GM19455 (cell line): ENCODE results near the gene C13orf42.

Source experiments
- ATAC-seq: cut with Tn5 transposase; IDR thresholded peaks from one replicate; pipeline ENCODE4 v1.9.1; 2021; ENCODE audit not compliant: unreplicated experiment

C13orf42 gene

DNA sequence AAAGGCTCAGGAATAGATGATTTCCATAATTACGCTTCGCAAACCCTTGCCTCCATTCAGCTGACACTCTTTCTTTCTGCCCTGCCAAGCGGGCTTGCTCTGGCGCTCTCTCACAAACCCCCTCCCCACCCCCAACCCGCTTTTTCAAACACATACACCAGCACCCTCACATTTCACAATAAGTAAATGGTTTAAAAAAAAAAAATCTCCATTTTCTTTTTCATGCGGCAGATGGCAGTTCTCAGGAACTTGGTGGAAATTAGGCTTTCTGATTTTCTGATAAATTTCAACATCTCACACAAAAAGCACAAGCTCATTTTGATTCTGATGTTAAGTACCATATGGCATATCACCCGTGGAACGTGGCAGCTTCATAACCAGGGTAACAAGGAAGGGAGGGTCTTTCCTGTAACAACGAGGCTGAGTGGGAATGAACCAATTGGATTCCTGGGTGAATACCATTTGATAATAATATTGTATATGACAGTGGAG, 43.8 kb downstream of the C13orf42 start:
- ATAC-seq: no peak

DNA sequence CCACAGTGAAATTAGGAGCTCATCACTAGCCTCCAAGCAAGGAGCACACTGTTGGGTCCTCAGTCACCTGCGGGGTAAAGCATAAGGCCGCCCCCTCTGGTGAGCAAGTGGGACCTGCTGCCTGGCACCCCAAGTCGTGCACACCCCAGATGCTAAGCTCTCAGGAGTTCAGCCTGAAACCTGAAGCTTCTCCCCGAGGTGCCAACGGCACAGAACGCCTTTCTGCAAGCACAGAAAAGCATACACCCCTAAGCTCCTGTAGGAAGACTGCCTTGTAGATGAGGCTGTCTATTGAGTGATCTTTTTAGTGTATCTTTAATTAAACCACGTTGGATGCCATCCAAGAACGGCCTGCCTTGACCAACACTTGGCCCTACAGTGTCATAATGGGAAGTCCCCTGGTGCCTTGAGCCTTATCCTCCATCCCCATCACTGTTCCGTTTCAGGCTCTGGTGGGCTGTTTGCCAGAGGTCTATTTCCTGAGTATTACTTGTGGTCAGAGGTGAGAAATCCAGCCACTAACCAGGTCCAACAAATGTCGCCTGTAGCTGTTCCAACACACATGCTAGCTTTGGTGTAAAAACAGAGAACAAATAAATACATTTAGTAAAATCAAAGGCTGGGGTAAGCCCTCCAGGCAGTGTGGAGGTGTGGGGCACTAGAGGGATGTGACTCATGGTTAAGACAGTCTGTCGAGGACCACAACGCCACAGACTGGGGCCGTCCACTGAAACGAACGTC, 44.8 kb downstream of the C13orf42 start:
- no peak for ATAC-seq

DNA sequence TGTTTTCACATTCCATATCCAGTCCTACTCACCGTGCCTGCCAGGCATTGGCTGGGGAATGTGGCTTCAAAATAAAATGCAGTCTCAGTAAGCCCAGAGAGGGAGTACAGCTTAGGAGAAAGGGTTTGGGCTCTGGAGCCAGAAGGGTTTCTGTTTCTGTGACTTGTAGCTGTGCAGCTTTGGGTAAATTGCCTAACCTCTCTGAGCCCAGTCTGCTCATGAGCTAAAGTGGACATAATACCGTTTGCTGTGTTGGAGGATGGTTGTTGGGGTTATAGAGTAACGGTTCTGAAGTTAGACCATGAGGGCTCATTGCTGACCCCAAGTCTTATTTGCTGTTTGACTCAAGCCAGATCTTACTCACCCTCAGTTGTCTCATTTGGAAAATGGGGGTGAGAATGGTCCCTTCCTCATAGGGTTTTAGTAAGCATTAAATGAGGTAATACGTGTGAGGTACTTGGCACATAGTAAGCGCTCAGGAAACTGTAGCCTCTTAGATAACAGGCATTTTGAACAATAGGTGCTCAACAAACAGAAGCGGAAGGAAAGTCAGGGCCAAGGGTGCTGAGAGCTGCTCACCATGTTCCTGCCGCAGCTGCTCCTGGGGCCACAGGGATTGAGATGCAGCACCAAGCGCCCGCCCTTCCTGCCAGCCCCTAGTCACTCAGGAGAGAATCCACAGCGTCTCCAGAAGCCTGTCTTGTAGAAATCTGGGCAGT, 45.5 kb downstream of the C13orf42 start:
- ATAC-seq: no peak

GRCh38 chr13:51064753-51065152, 46.3 kb downstream of the C13orf42 start:
- ATAC-seq: no peak

- ATAC-seq: no peak
These were observed 47.2 kb downstream of the C13orf42 start for GRCh38 chr13:51063909-51064308.

DNA sequence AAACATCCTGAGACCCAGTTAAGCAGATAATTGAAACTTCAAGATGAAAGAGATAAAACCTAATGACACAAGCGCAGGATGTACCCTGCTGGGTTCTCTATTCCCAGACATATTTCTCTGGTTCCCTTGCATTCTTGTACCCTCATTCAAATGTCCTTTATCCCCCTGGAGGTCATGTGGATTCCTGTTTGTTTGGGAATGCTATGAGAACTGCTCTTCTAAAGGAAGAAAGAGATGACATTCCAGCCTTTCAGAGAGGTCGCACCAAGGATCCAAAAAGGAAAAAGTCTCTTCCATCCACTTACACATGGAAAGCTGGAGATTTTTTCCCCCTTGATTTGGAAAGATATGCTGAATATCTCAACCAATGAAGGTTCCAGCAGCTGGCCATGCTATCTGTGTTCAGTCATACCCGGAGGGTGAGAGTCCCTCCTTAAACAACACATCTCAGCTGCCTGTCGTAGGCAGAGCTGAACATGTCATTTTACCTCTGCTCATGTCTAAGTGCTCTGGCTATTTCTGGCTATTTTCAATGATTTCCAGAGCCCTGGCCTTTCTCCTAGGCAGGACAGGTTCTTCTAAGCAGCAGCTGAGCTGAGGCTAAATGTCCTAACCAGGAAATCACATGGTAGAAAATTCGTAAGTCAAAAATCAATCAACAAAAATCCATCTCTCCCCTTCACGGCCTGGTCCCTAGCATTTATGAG, 52.5 kb downstream of the C13orf42 start:
- no peak for ATAC-seq

DNA sequence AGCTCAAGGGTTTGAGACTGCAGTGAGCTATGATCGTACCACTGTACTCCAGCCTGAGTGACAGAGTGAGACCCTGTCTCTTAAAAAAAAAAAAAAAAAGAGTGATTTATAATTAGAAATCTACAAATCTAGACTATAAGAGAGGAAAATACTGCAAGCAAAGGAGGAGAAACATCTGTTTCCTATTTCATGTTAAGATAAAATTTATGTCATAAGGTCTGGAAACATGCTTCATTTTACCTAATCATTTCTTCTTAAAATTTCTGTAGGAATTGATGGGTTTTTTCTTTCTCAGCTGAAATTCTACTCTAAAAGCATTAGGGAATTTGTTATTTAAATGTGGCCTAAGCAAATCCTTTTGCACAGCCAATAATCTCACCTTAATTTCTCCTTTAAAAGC, 53.2 kb downstream of the C13orf42 start:
- ATAC-seq: no peak

DNA sequence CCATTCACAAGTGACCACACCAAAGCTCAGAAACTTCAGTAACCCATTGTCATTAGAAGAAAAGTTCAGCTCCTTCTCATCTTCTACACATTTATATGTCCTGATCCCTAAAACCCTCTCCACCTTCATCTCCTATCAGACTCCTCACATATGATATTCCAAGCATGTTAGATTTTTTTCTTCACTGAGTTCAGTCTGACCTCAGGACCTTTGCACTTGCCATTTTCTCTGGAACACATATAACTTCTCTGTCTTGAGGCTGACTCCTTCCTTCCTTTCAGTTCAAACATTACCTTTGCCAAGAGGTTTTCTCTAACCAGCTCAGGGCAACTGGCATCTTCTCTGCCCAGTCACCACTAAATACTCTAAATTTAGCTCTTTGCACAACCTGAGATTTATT, 54.1 kb downstream of the C13orf42 start:
- ATAC-seq: no peak

DNA sequence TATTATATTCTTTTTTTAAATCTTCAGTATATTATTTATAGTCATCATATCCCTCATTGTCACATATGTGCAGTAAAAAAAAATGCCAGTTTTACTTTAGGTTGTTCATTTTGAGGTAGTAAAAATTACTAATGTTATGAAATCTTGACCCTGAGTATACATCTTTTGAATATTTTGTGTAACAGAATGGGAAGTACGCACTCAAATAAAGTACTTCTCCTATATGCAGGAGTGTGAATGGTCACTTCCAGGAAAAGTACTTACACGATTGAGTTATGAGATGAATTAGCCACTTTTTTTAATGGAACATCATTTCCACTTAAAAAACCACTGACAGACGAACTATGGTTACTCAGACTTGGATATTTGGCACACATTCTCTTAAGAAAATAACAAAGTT, 58.5 kb downstream of the C13orf42 start:
- ATAC-seq: no peak

DNA sequence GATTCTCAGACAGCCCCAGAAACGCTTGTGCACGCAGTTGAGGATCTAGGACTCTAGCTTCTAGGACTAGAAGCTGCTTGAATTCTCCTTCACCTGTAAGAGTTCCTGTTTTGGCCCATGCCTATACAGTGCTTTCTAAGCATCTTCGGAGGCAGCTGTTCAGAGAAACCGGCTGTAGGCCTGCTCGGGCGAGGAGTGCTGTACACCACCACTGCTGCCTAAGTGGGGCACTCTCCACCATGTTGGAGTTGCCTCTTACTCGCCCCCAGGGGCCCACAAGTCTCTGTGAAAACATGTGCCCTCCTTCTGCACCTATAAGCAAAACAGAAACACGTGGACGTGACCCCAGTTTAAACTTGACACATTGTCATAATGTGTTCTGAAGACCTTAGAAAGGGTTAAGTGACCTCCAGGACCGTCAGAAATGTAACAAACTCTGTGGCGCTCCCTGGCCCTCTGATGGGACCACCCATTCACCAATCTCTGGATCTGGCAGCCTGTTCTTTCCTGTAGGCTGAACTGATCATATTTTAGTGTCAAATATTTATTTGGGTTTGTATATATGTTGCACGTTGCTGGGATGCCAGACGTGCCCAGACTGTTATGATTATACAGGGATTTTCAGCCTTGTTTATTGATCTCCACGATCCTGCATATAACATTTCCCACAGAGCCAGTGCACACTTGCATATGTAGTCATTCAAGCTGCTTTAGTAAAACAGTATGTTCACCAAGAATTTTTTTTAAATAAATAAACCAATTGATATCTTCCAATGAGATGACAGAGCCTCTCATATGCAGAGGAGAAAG, 60.8 kb downstream of the C13orf42 start:
- no peak for ATAC-seq

GRCh38 chr13:51048616-51049015, 62.5 kb downstream of the C13orf42 start:
- ATAC-seq: no peak

DNA sequence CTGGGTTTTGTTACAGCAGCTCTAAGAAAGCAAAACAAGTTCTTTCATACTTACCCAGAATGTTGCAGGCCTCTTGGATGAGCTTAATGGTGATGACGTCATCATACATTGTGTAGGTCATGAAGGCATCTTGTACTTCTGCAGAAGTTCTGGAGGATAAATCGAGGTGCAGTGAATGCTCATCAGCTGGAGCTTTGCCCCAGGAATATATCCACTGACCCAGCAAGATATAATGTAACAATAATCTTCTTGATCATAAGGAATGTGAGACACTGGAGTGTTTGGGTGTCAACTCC, 63.0 kb downstream of the C13orf42 start:
- no peak for ATAC-seq

- ATAC-seq: no peak
These were observed 63.5 kb downstream of the C13orf42 start for GRCh38 chr13:51047434-51048165.

DNA sequence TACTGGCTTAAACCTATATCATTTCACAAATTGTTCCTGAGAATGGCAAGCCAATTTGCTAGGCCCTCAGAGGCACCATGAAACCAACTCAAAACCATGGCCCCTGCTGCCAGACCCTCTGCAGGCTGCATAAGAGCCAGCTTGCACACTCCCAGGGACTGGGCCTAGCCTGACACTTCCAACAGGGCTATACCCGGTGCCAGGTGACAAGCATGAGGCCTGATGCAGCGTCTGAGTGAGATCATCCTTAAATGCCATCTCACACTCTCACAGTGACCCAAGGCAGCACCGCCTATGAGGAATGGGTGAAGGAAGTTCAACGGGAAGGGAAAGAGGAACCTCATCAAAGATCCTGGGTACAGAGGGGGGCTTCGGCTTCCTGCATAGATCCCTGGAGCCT, 65.6 kb downstream of the C13orf42 start:
- no peak for ATAC-seq

DNA sequence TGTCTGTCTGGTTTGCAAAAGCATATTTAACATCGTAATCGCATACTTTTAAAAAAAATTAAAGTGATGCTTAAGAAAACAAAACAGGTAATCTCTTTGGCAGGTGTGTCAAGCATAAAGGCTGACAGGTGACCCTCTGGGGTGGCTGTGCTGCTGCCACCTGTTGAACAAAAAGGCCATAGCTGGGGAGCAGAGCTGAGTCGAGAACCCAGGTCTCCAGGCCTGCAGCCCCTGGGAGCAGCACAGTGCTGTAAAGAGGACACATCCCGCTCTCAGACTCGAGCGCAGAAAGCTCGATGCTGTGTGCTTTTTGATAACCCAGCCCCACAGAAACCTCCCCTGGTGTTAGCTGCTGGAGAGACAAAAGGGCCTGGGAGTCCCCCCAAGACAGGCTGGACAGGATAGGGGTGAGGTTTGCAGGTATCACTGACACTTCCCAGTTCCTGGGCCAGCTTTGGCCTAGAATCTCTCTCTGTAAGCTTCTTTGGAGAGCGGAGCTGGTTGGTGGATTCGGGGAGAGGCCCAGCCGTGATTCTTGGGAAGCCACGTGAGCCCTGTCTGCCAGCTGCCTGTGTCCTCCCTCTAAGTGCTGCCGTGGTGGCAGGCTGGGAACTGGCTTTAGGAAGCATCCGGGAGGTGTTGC, 66.9 kb downstream of the C13orf42 start:
- no peak for ATAC-seq

GRCh38 chr13:51043310-51043709, 67.8 kb downstream of the C13orf42 start:
- no peak for ATAC-seq

GRCh38 chr13:51041710-51042109, 69.4 kb downstream of the C13orf42 start:
- ATAC-seq: no peak

- ATAC-seq: no peak
These were observed 69.9 kb downstream of the C13orf42 start for GRCh38 chr13:51041126-51041525.

DNA sequence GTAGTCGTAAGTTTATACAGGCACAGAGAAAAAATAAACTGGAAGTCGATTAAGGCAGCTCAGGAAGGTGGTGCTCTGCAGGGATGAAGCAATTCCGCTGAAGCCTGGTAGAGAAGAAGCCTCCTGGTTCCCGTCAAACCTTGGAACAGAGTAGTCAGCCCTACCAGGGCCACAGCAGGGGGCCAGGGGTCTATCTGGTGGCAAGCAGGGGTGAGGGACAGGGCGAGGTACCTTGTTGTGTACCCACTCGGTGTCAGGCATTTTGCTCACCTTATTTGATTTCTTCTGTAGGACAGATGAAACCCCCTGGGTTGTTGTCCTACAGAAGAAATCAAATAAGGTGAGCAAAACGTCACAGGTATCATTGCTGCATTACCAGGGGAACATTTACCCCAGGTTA, 70.6 kb downstream of the C13orf42 start:
- ATAC-seq: no peak

- ATAC-seq: no peak
These were observed 74.7 kb downstream of the C13orf42 start for GRCh38 chr13:51036418-51036817.
